ENCODE measurements around the gene ICE2.
A peak's percentile ranks its signal among the peaks of the same experiment; 100 is the strongest.

ICE2 gene

DNA sequence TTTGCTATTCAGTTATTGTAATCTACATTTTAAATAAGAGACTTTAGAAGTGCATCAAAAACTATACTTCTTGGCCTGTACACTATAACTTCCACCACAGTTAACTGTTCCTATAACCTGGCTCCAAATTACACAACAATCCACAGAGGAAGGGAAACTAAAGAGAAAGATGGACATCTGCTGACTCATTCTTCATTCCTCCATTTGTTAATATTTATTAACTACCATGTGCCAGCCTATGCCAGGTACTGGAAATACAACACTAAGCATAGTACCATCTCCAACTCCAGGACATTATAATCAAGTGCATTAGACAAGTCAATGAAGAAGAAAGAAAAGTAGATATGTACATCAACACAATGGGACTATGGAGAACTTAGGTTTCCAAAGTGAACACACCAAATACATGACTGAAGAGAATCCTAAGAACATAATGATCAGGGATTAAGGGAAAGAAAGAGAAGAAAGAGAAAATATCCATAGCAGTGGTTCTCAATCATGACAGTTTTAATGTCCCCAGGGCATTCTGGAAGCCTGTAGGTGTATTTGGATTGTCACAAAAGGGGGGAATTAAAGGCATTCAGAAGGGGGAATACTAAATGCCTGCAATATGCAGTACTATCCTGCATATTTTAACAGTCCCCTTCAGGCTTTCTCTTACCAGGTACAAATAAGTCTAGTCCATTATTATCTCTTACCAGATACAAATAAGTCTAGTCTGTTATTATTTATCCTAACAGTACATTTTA lies 8.9 kb downstream of the ICE2 start:
- no peak for TF ChIP-seq GLIS3 (CRISPR knock-in tag; IDR thresholded peaks at IDR 0.05)
- TF ChIP-seq, protein P1, sequence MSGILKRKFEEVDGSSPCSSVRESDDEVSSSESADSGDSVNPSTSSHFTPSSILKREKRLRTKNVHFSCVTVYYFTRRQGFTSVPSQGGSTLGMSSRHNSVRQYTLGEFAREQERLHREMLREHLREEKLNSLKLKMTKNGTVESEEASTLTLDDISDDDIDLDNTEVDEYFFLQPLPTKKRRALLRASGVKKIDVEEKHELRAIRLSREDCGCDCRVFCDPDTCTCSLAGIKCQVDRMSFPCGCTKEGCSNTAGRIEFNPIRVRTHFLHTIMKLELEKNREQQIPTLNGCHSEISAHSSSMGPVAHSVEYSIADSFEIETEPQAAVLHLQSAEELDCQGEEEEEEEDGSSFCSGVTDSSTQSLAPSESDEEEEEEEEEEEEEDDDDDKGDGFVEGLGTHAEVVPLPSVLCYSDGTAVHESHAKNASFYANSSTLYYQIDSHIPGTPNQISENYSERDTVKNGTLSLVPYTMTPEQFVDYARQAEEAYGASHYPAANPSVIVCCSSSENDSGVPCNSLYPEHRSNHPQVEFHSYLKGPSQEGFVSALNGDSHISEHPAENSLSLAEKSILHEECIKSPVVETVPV (CRISPR knock-in tag; IDR thresholded peaks at IDR 0.05): no peak
- TF ChIP-seq, protein P2, sequence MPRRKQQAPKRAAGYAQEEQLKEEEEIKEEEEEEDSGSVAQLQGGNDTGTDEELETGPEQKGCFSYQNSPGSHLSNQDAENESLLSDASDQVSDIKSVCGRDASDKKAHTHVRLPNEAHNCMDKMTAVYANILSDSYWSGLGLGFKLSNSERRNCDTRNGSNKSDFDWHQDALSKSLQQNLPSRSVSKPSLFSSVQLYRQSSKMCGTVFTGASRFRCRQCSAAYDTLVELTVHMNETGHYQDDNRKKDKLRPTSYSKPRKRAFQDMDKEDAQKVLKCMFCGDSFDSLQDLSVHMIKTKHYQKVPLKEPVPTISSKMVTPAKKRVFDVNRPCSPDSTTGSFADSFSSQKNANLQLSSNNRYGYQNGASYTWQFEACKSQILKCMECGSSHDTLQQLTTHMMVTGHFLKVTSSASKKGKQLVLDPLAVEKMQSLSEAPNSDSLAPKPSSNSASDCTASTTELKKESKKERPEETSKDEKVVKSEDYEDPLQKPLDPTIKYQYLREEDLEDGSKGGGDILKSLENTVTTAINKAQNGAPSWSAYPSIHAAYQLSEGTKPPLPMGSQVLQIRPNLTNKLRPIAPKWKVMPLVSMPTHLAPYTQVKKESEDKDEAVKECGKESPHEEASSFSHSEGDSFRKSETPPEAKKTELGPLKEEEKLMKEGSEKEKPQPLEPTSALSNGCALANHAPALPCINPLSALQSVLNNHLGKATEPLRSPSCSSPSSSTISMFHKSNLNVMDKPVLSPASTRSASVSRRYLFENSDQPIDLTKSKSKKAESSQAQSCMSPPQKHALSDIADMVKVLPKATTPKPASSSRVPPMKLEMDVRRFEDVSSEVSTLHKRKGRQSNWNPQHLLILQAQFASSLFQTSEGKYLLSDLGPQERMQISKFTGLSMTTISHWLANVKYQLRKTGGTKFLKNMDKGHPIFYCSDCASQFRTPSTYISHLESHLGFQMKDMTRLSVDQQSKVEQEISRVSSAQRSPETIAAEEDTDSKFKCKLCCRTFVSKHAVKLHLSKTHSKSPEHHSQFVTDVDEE (CRISPR knock-in tag; IDR thresholded peaks at IDR 0.05): no peak
- peak; percentile 53 for ATAC-seq

DNA sequence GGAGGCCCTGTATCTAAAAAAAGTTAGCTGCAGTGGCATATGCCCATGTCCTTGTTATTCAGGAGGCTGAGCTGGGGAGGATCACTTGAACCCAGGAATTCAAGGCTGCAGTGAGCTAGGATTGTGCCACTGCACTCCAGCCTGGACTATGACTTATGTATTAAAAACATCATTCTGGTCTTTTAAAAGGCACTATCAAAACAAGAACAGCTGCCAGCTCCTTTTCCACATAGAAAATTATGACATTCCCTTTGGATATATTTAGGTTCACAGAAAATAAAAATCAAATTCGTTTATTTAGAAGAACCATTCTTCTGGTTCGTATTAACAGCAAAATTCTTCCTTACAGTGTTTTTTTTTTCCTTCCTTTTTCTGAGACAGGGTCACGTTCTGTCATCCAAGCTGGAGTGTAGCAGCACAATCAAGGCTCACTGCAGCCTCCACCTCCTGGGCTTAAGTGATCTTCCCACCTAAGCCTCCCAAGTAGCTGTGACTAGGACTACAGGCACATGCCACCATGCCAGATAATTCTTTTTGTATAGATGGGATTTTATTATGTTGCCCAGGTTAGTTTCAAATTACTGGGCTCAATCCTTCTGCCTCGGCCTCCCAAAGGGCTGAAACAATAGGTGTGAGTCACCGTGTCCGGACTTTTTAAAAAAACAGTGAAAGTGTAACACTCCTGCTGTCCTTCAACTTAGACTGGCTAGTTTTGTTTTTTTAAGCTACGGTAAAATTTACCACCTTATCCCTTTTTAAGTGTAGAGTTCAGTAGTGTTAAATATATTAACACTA lies 13.9 kb downstream of the ICE2 start:
- TF ChIP-seq ZNF70 (CRISPR knock-in tag; IDR thresholded peaks at IDR 0.05) (no peak), ZC3H10 (CRISPR knock-in tag; IDR thresholded peaks at IDR 0.05) (no peak), PPARA (CRISPR knock-in tag; IDR thresholded peaks at IDR 0.05; ENCODE audit: borderline replicate concordance) (no peak), ZFP30 (CRISPR knock-in tag; IDR thresholded peaks at IDR 0.05) (no peak), CSDC2 (CRISPR knock-in tag; IDR thresholded peaks at IDR 0.05) (no peak)
- TF ChIP-seq, protein P3, sequence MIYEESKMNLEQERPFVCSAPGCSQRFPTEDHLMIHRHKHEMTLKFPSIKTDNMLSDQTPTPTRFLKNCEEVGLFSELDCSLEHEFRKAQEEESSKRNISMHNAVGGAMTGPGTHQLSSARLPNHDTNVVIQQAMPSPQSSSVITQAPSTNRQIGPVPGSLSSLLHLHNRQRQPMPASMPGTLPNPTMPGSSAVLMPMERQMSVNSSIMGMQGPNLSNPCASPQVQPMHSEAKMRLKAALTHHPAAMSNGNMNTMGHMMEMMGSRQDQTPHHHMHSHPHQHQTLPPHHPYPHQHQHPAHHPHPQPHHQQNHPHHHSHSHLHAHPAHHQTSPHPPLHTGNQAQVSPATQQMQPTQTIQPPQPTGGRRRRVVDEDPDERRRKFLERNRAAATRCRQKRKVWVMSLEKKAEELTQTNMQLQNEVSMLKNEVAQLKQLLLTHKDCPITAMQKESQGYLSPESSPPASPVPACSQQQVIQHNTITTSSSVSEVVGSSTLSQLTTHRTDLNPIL (CRISPR knock-in tag; IDR thresholded peaks at IDR 0.05; ENCODE audit: low read depth): no peak
- no peak for ATAC-seq

DNA sequence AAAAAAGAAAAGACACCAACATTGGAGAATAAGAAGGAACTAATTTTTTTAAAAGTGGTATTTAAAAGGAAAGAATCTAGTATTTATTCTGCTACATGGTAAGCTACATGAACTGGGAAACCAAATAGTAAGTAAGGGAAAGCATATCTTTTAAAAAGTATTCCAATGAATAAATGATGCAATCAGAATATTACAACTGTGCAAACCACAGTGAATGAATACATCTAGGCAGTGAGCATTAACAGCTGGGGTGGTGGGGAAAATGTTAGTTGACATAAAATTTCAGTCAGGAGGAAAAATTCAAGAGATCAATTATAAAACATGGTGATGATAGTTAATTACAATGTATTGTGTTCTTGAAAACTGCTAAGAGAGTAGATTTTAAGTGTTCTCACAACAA lies 16.9 kb downstream of the ICE2 start:
- no peak for ATAC-seq
- TF ChIP-seq PPARA (CRISPR knock-in tag; IDR thresholded peaks at IDR 0.05; ENCODE audit: borderline replicate concordance) (no peak), ARNTL (CRISPR knock-in tag; IDR thresholded peaks at IDR 0.05; ENCODE audit: borderline replicate concordance, low read depth) (no peak), ZFP30 (CRISPR knock-in tag; IDR thresholded peaks at IDR 0.05) (no peak)

DNA sequence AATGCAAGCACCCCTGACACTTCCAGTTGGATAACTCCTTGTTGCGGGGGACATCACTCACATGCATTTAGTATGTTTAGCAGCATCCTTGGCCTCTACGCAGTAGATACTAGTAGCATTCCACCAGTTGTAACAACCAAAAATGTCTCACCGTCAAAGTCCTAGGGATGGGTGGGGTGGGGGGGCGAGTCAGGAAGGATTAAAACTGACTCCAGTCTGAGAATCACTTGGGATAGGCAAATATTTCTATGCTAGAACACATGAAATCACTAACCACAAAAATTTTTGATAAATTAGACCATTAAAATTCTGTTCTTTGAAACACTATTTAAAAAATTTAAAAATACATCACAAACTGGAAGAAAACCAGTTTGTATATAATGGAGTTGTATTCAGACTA lies 18.0 kb downstream of the ICE2 start:
- ATAC-seq: no peak
- TF ChIP-seq, protein P4, sequence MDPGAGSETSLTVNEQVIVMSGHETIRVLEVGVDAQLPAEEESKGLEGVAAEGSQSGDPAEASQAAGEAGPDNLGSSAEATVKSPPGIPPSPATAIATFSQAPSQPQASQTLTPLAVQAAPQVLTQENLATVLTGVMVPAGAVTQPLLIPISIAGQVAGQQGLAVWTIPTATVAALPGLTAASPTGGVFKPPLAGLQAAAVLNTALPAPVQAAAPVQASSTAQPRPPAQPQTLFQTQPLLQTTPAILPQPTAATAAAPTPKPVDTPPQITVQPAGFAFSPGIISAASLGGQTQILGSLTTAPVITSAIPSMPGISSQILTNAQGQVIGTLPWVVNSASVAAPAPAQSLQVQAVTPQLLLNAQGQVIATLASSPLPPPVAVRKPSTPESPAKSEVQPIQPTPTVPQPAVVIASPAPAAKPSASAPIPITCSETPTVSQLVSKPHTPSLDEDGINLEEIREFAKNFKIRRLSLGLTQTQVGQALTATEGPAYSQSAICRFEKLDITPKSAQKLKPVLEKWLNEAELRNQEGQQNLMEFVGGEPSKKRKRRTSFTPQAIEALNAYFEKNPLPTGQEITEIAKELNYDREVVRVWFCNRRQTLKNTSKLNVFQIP (CRISPR knock-in tag; IDR thresholded peaks at IDR 0.05; ENCODE audit: borderline replicate concordance, low read depth): no peak
- TF ChIP-seq ISL1 (CRISPR knock-in tag; IDR thresholded peaks at IDR 0.05): no peak
- no peak for TF ChIP-seq ZNF565 (CRISPR knock-in tag; conservative IDR thresholded peaks at IDR 0.05; ENCODE audit: low read depth)
- TF ChIP-seq PPARA (CRISPR knock-in tag; IDR thresholded peaks at IDR 0.05; ENCODE audit: borderline replicate concordance): no peak
- TF ChIP-seq, protein P5, sequence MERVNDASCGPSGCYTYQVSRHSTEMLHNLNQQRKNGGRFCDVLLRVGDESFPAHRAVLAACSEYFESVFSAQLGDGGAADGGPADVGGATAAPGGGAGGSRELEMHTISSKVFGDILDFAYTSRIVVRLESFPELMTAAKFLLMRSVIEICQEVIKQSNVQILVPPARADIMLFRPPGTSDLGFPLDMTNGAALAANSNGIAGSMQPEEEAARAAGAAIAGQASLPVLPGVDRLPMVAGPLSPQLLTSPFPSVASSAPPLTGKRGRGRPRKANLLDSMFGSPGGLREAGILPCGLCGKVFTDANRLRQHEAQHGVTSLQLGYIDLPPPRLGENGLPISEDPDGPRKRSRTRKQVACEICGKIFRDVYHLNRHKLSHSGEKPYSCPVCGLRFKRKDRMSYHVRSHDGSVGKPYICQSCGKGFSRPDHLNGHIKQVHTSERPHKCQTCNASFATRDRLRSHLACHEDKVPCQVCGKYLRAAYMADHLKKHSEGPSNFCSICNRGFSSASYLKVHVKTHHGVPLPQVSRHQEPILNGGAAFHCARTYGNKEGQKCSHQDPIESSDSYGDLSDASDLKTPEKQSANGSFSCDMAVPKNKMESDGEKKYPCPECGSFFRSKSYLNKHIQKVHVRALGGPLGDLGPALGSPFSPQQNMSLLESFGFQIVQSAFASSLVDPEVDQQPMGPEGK (CRISPR knock-in tag; IDR thresholded peaks at IDR 0.05; ENCODE audit: borderline replicate concordance): no peak
- TF ChIP-seq SNAI2 (CRISPR knock-in tag; IDR thresholded peaks at IDR 0.05): no peak
- TF ChIP-seq ARNTL (CRISPR knock-in tag; IDR thresholded peaks at IDR 0.05; ENCODE audit: borderline replicate concordance, low read depth): no peak
